ENCODE measurements around the gene PRRG3. TPM values are rescaled to one million over a fixed set of nuclear protein-coding genes. Genes with fewer than 3 reads are reported as not detected.

PRRG3 gene
- total and polyA plus RNA-seq, 9 donors = 0.34 to 9.2 (median 2.7) TPM

GRCh38 chrX:151680805-151681204 is 14.5 kb upstream of the PRRG3 start:
- no peak overlapping the region for H3K4me3 ChIP-seq
- intact Hi-C loops (cut with DNase I) = no loop called here
- peak in 1 of 5 donors; percentile 34 for DNase-seq
- no peaks in the 10 kb centered on the region for H3K36me3 ChIP-seq
- H3K27me3 ChIP-seq = no peaks in the 10 kb centered on the region
- H3K4me1 ChIP-seq (ENCODE audit: insufficient read depth) = no peaks in the 10 kb centered on the region
- H3K27ac ChIP-seq = no peak overlapping the region
- H3K9me3 ChIP-seq = no peaks in the 10 kb centered on the region
- WGBS, 3 donors = 33 to 41% (median 41%) methylated on average over 4 of the region's 4 CpGs
- TF ChIP-seq CTCF (IDR thresholded peaks at IDR 0.05) (peak in 1 of 3 donors; percentile 18), POLR2A (IDR thresholded peaks at IDR 0.05) (no peak), EP300 (IDR thresholded peaks at IDR 0.05) (no peak)

- intact Hi-C loops (cut with DNase I) = no loop called here
- H3K9me3 ChIP-seq = no peaks in the 10 kb centered on the region
- no peaks in the 10 kb centered on the region for H3K36me3 ChIP-seq
- TF ChIP-seq EP300 (IDR thresholded peaks at IDR 0.05) (no peak), CTCF (IDR thresholded peaks at IDR 0.05) (no peak), POLR2A (IDR thresholded peaks at IDR 0.05) (no peak)
- no peak for DNase-seq
- H3K27ac ChIP-seq = no peak overlapping the region
- no peaks in the 10 kb centered on the region for H3K4me1 ChIP-seq (ENCODE audit: insufficient read depth)
- no peak overlapping the region for H3K4me3 ChIP-seq
- no peaks in the 10 kb centered on the region for H3K27me3 ChIP-seq
Measured at GRCh38 chrX:151687635-151688034, 7.6 kb upstream of the PRRG3 start.

GRCh38 chrX:151688695-151689094 is 6.6 kb upstream of the PRRG3 start:
- no peak for TF ChIP-seq POLR2A (IDR thresholded peaks at IDR 0.05)
- no peak for TF ChIP-seq EP300 (IDR thresholded peaks at IDR 0.05)
- no peak for TF ChIP-seq CTCF (IDR thresholded peaks at IDR 0.05)
- Histone ChIP-seq H3K27me3 (no peaks in the 10 kb centered on the region), H3K9me3 (no peaks in the 10 kb centered on the region), H3K36me3 (no peaks in the 10 kb centered on the region), H3K4me1 (ENCODE audit: insufficient read depth) (no peaks in the 10 kb centered on the region), H3K27ac (no peak overlapping the region), H3K4me3 (no peak overlapping the region)
- intact Hi-C loops (cut with DNase I) = no loop called here
- no peak for DNase-seq

- intact Hi-C loops (cut with DNase I) = no loop called here
- Histone ChIP-seq H3K27me3 (no peaks in the 10 kb centered on the region), H3K4me3 (no peak overlapping the region), H3K4me1 (ENCODE audit: insufficient read depth) (no peaks in the 10 kb centered on the region), H3K9me3 (peaks cover 0 to 4% of the 10 kb centered on the region in 2 donors), H3K36me3 (no peaks in the 10 kb centered on the region), H3K27ac (no peak overlapping the region)
- WGBS, 3 donors = 81 to 86% (median 84%) methylated on average over 6 of the region's 6 CpGs
- no peak for TF ChIP-seq POLR2A (IDR thresholded peaks at IDR 0.05)
- DNase-seq = no peak
Measured at GRCh38 chrX:151692825-151693224, 2.4 kb upstream of the PRRG3 start.

GRCh38 chrX:151694121-151694520 is 1.1 kb upstream of the PRRG3 start:
- Histone ChIP-seq H3K9me3 (peaks cover 0 to 4% of the 10 kb centered on the region in 2 donors), H3K27me3 (no peaks in the 10 kb centered on the region), H3K4me3 (no peak overlapping the region), H3K36me3 (no peaks in the 10 kb centered on the region), H3K27ac (no peak overlapping the region), H3K4me1 (ENCODE audit: insufficient read depth) (no peaks in the 10 kb centered on the region)
- intact Hi-C loops (cut with DNase I) = no loop called here
- WGBS, 3 donors = 59 to 70% (median 67%) methylated on average over 11 to 12 of the region's 12 CpGs
- DNase-seq = no peak
- TF ChIP-seq POLR2A (IDR thresholded peaks at IDR 0.05) = no peak
- TF ChIP-seq CTCF (IDR thresholded peaks at IDR 0.05) = no peak
- TF ChIP-seq EP300 (IDR thresholded peaks at IDR 0.05) = no peak

Data from ovary (tissue), 9 donors.